NCI-H2107 treated with DMSO at 0.1 percent for 48 hours (cell line): ENCODE results near the gene CFHR4.
A peak's percentile ranks its signal among the peaks of the same experiment; 100 is the strongest.
"Not testable (repeated sequence)": the region's sequence is repeated elsewhere in the genome, so short reads cannot be mapped to it uniquely, and the experiment has no call there.

Experiments
- DNase-seq: peaks from one replicate; lab custom pipeline; 2025; ENCODE audit not compliant: unreplicated experiment; lab: John Stamatoyannopoulos, UW

The CFHR4 gene

DNA sequence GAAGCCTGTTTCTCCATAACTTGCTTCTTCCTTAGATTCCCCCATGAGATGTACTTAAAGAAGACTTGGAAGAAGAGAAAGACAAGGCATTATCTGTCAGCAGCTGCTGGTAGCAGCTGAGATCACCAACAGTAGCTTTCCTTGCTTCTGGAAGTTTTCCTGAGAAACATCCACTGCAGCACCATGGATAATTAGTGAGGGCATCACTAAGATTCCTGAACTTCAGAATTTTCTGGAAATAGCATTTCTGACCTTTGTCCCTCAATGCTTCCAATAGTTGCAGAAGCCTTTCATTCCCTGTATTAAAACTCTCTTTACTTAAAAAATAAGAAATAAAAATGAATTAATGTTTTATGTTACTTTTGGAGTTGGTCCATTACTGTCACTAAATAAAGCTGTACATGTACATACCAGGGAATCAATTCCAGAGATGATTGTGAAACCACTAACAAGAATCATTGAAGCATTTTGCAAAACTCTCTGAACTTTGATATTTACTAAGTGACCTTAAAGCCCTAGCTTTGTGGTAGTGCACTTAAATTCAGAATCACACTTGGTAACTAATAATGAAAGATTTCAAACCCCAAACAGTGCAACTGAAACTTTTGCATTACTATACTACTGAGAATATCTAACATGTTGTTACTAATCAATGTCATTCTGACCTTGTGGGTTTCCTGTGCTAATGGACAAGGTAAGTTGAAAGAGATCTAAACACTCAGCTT is at the start of gene CFHR4:
Gene CFHR4, plus strand, starts transcription at position 538 of the 725 bp plus-strand sequence. Its CDS starts 99 bp downstream, at position 637.
- DNase-seq: no peak

DNA sequence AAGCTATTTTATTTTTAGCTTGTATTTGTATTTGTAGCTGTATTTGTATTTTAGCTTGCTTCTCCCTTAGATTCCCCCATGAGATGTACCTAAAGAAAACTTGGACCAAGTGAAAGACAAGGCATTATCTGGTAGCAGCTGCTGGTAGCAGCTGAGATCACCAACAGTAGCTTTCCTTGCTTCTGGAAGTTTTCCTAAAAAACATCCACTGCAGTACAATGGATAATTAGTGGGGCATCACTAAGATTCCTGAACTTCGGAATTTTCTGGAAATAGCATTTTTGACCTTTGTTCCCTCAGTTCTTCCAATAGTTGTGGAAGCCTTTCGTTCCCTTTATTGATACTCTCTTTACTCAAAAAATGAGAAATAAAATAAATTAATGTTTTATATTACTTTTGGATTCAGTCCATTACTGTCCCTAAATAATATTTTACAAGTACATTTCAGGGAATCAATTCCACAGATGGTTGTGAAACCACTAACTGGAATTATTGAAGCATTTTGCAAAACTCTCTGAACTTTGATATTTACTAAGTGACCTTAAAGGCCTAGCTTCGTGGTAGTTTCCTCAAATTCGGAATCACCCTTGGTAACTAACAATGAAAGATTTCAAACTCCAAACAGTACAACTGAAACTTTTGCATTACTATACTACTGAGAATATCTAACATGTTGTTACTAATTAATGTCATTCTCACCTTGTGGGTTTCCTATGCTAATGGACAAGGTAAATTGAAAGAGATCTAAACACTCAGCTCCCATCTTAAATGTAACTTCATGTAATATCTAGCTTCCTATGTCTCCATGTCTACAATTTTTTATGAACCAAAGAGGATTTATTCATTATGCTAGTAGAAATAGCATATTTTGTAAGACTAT is 38.0 kb upstream of the CFHR4 start:
- not testable (repeated sequence) for DNase-seq

DNA sequence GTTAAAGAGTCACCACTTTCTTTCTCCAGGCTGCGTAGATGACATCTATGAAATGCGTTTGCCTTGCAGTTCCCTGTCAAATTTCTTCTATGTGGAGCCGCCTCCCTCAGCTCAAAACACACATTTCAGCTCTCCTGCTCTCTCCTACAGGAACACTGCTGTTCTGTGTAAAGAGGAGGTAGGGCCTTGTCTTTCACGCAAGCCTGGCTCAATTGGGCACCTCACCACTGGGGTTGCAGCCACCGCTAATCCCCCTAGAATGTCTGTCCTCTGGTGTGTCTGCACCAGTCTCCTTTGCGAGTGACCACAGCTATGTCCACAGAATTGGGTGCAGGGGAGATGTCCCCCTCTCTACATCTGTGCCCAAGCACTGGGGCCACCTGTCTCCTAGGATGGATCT is 31.8 kb upstream of the CFHR4 start:
- DNase-seq: no peak

DNA sequence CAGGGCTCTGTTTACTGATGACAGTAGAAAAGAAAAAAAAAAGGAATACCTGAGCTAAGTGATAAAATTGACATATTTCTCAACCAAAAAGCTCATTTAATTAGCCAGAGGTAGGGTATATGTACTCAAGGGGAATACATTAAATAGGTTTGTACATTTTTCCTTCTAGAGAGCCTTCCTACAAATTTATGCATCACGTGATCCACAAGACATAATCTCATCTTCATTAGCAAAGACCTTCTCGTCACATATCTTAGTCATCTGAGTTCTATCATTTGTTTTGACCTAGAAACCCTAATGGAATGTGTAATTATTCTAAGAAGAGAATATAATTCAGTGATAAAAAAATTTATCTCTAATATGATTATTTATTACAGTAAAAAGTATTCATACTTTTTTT is 30.7 kb upstream of the CFHR4 start:
- no peak for DNase-seq

DNA sequence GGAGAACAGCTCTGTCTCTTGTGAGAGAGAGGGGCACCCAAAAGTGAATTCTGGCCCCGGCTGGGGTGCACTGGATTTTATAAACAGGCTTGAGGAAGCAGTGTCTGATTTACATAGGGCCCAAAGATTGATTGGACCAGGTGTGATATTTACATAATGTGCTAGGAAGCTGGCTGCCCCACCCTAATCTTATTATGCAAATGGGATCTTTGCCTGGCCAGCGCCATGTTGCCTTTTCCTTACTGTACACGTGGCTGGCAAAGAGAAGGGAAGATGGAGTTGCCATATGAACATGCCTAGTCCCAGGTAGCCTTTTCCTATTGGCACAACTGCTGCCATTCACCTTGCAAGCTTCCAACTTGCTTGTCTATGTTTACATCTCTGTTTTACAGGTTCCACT is 29.0 kb upstream of the CFHR4 start:
- no peak for DNase-seq

DNA sequence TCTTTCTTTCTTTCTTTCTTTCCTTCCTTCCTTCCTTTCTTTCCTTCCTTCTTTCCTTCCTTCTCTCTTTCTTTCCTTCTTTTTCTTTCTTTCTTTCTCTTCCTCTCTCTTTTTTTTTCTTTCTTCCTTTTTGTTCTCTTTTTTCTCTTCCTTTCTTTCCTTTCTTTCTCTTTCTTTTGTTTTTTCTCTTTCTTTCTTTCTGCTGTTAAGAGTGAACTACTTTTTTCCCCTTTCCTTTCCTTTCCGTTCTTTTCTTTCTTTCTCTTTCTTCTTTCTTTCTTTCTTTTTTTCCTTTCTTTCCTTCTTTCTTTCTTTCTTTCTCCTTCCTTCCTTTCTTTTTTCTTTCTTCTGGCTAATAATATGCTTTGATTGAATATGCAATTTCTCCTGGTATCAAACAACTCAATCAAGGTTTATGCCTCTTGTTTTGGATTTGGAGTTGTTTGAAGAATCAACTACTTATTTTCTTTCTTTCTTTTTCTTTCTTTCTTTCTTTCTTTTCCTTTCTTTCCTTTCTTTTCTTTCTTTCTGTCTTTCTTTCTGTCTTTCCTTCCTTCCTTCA is 27.4 kb upstream of the CFHR4 start:
- no peak for DNase-seq

DNA sequence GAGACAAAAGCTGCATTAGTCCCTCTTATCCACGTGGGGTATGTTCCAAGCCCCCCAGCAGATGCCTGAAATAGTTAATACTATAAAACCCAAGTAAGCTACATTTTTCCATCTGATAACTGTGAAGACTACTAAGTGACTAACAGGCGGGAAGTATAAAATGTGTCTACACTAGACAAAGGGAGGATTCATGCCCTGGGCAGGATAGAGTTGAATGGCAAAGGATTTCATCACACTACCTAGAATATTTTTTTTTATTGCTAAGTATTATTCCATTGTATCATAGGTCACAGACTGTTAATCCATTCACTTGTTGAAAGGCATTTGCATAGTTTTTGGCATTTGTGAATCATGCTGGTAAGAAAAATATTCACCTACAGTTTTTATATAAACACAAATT is 26.4 kb upstream of the CFHR4 start:
- DNase-seq: no peak

DNA sequence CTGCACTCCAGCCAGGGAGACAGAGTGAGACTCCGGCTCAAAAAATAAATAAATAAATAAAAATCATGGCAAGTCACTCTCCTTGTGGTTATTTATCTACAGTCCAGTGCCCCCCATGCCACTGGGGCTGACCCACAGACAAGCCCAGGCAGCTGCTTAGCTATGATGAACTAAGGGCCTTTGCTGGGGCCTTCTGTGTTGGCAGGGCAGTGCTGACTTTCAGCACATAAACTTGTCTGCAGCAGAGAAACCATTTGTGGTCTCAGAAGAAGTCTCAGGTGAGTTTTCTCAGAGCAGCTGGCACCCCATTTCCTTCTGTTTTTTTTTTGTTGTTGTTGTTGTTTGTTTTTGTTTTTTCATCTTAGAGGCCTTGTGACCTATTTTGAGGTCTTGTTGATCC is 20.9 kb upstream of the CFHR4 start:
- no peak for DNase-seq

DNA sequence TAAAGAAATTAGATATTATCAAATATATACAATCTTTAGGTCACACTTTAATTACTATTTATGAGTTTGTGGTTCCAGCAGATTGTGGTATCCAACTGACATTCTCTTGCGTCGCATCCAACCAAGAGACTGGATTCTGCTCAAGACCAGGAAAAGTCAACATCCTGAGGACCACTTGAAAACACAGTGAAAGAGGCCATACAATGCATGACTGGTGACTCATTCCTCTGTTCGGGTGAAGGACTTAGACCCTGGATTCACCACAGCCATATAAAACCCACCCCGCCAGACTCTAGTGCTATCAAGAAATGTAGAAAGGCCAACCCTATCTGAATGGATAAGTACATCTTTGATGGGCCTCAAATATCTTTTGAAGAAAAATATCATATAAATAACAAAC is 14.5 kb upstream of the CFHR4 start:
- DNase-seq: peak; percentile 27

DNA sequence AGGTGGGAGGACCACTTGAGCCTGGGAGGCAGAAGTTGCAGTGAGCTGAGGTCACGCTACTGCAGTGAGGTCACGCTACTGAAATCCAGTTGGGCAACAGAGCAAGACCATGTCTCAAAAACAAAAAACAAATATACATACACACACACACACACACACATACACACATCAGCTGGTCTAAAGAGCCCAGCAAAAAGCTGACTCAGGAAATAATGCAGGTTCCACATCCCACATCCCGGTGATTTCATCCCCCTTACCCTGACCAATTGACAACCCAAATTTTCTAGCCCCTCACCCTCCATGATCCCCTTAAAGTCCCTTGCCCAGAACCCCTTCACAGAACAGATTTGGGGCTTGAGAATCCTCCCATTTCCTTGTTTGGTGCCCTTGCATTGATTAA is 11.9 kb upstream of the CFHR4 start:
- no peak for DNase-seq

DNA sequence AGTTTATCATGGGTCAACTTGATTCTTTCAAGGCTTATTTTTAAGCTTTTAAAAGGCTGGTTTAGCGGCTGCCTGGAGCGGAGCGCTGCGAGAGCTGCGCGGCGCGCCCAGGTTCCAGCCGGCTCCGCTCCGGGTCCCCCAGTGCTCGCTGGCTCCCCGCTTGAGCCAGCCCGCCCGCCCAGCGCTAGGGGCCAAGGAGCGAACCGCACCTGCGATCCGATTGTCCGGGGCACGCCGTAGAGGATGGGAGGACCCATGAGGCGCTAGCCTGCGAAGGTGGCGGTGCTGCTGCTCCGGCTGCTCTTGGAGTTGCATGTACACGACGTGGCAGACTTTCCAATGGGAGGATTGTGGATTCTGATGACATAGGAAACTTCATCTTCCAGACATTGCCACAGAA is 9.9 kb upstream of the CFHR4 start:
- no peak for DNase-seq

DNA sequence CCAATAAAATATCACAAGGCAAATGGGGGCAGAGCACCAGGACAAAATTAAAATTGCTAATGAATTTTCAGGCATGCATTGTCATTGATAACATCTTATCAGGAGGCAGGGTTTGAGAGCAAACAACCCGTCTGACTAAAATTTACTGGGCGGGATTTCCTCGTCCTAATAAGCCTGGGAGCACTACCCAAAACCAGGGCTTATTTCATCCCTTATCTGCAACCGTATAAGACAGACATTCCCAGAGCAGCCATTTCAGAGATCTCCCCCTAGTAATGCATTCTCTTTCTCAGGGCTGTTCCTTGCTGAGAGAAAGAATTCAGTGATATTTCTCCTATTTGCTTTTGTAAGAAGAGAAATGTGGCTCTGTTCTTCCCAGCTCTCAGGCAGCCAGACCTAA is 1.3 kb upstream of the CFHR4 start:
- not testable (repeated sequence) for DNase-seq

DNA sequence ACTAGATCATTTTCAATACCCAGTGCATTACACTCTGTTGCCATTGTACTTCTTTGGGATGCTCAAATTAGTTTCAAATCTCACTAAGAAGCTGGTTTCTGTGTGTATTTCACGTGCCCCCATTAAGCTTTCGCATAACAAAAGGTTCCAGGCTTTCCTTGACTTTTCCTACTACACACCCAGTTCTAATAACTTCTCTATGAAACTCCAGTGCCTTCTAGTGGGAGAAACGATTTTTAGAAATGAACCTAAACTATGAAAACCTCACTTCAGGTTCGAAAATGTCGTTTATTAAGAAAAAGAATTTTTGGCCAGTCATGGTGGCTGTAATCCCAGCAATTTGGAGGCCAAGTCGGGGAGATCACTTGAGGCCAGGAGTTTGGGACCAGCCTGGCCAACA is 2.8 kb downstream of the CFHR4 start:
- DNase-seq: no peak

DNA sequence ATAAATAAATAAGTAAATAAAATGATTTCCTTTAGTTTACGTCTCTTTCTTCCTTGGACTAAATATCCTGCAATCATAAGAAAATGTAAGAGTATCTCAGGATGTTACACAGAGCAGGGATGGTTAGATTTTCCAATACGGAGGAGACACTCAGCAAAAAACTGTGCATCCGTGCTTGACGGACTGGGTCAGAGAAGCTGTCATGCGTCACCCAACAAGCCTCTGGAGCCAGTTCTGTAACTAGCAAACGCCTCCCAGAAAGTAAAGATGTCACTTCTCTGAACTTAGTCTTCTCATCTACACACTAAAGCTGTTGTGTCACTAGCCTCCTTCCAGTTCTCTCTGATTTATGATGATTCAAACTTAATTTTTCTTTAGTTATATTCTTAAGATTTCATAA is 3.4 kb downstream of the CFHR4 start:
- DNase-seq: no peak

DNA sequence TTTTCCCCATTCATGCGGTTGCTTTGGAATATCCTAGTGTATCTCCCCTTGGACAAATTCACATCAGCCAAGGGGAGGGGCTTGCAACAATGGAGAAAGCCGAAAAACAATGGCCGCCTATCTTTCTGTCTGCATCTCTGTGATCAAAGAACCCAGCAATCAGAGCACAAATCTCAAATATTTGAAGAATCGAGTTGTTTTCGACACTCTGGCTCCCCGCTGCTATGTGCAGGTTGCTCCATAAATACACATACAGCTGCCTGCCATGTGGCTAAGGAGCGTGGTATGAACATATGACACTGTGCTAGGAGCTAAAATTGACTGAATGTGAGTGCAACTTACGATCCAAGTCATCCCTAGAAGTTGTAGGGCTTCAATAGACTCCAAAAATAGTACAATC is 8.5 kb downstream of the CFHR4 start:
- no peak for DNase-seq

DNA sequence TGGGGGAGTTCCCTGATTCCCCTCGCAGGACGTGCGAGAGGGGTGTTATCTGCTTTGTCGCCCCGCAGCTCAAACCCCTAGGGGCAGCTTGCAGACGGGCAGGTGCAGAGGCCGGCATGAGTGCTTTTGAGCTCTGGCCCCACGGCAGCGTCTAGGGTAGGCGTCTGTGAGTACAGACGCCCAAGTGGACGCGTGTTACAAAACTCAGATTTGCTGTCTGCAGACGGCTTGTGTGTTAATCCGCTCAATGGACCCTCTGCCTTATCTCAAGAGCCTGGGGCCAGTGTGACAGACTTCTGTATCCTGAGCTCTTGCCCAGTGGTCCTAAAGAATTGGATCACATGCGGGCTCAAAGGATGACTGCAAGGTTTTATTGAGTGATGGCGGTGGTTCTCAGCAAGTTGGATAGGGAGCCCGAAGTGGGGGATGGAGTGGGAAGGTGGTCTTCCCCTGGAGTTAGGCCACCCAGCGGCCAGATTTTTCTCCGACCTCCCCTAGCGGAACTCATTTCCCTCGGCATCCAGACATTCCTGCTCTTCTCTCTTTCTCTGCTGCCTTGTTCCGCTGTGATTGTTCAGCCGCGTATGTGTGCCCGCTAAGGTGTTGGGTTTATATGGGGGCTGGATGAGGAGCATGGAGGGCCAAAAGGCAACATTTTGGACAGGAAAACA is 9.4 kb downstream of the CFHR4 start:
- no peak for DNase-seq

DNA sequence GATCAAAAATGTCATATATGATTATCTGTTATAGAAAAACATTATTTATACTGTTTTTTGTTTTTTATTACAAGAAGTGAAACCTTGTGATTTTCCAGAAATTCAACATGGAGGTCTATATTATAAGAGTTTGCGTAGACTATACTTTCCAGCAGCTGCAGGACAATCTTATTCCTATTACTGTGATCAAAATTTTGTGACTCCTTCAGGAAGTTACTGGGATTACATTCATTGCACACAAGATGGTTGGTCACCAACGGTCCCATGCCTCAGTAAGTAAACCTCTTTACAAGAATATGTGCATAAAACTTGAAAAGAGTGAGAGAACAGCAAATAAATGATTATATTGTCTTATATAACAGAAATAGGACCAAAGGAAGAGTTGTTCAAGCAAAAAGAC is 14.5 kb downstream of the CFHR4 start:
- no peak for DNase-seq

DNA sequence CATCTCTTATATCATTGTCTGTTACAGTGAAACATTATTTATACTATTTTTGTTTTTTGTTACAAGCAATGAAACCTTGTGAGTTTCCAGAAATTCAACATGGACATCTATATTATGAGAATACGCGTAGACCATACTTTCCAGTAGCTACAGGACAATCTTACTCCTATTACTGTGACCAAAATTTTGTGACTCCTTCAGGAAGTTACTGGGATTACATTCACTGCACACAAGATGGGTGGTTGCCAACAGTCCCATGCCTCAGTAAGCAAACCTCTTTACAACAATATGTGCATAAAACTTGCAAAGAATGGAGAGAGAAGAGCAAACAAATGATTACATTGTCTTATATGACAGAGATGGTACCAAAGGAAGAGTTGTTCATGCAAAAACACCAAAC is 22.4 kb downstream of the CFHR4 start:
- DNase-seq: no peak

DNA sequence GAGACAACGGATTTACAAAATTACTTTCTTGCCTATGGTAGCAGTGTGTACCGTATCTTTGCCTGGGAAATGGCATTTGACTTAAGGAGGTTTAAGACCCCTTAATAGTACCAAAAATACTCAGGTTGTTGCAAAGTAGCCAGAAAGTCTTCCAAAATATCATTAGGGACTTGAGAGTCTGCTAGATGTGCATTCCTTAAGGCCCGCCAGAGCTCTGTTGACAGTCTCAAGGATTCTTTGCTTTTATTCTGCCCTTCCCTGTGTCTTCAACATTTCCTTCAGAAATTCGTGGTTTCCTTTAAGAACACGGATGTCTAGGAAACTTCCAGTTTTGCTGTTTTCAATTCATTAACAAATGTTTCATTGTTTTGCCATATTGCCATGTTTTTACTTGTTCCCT is 24.4 kb downstream of the CFHR4 start:
- DNase-seq: not testable (repeated sequence)

DNA sequence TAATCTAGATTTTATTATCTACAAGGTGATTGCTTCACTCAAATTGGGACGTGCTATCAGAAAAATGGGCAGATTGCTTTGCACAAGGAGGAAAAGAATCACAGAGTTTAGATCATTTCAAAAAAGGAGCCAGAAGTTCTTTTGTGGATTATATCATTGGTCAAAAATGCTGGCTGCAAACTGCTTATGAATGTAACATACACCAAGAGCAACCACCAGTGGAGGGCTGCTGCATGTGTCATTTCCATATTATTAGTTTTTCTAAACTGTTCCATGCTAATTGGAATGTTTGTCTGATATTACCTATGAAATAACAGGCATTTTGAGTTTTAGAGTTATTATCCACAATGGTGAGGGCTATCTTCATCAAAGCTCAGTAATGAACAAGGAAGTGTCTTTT is 39.0 kb downstream of the CFHR4 start:
- not testable (repeated sequence) for DNase-seq

DNA sequence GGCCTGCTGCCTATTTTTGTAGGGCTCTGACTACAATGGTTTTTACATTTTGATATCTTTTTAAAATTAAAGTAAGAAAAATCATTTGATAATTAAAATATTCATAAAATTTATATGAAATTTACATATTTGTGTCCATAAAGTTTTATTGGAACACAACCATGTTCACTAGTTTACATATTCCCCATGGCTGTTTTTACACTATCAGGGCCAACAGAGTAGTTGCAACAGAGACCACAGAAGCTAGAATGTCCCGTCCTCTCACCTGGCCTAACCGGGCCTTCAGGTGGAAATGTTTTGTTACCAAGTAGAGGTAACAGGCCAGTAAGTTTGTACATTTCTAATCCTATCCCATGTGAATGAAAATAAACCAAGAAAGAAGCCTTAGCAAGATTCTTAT is 45.0 kb downstream of the CFHR4 start:
- not testable (repeated sequence) for DNase-seq
